Measurements from ENCODE around the gene GPS2.
A peak's percentile ranks its signal among the peaks of the same experiment; 100 is the strongest.
"Not testable (repeated sequence)": the region's sequence is repeated elsewhere in the genome, so short reads cannot be mapped to it uniquely, and the experiment has no call there.

The GPS2 gene

DNA sequence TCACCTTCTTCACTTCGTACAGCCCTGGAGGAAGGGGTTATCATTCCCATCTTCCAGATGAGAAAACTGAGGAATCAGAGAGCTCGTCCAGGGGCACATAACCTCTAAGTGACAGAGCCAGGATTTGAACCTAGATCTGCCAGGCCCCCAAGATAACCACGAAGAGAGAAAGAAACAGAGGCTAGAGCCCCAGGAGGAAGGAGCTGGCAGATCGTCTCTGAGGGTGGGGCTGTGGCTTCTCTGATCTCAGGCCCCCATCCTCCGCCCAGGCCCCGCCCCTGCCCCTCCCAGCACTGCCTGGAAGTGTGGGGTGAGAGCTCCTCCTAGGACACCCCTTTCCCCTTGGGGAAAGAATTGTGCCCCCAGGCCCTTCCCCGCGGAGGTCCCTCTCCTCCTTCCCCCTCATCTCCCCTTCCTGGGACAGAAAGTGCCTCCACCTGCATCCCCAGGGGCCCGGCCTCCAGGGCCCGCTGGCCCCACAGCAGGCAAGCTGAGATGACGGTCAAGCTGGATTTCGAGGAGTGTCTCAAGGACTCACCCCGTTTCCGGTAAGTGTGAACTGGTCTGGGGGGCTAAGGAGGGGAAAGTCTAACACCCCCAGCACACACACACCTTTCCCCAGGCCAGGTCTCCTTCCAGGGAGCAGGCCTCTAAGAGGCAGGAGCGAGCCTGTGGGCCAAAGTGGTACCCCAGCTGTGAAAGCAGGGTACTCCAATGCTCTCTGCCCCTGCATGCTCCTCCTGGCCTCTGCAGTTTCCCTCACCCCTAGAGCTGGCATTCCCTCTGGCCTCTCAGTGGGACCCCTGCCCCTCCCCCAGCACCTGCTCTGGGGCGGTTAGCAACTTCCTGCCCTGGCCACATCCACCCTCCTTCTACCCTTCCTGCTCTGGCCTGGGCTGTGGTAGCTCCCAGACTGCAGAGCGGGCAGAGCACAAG is 21.3 kb upstream of the GPS2 start, which contains the start of gene ACAP1:
Gene ACAP1, plus strand, starts transcription at position 290 of the 936 bp plus-strand sequence. Its CDS starts 206 bp downstream, at position 496.
- DNase-seq: peak; percentile 82

DNA sequence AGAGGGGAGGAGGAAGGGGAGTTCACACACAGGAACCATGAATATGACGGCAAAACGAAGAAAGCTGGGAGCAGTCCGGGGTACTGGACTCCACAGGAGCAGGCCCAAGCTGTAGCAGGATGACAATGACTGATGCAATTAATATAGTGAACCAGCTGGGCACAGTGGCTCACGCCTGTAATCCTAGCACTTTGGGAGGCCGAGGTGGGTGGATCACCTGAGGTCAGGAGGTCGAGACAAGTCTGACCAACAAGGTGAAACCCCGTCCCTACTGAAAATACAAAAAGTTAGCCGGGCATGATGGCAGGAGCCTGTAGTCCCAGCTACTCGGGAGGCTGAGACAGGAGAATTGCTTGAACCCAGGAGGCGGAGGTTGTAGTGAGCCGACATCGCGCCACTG is 20.6 kb upstream of the GPS2 start:
- not testable (repeated sequence) for DNase-seq

DNA sequence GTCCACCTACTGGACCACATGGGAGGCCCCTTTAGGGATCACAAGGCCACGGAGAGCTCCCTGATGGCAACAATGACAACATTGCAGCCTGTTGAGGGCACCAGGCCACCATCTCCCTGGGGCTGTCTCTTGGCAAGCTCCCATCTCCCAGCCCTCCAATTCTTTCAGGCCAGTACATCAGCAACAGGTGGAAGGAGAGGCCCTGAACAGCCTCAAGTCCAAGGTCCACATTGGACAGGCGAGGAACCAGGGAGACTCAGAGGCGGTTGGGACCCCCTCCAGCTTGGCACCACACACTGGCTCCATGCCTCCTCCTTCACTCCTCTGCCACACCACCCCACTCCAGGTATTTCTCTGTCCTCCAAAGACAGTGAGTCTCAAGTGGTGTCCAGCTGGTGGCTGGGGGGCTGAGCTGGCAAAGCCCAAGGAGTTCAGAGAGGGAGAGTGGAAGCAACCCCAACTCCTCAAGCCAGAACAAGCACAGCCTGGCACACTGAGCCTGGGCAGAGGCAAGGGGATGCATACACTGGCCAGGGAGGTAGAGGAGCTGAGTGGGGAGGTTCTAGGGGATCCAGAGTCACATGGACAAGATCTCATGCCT is 19.9 kb upstream of the GPS2 start:
- DNase-seq: no peak

DNA sequence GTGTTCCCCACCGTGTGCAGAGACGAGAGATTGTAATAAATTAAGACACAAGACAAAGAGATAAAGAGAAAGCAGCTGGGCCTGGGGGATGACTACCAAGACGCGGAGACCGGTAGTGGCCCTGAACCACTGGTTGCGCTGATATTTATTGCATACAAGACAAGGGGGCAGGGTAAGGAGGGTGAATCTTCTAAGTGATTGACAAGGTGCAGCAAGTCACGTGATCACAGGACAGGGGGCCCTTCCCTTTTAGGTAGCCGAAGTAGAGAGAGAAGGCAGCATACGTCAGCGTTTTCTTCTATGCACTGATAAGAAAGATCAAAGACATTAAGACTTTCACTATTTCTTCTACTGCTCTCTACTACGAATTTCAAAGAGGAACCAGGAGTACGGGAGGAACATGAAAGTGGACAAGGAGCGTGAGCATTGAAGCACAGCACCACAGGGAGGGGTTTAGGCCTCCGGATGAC is 17.5 kb upstream of the GPS2 start:
- DNase-seq: not testable (repeated sequence)

DNA sequence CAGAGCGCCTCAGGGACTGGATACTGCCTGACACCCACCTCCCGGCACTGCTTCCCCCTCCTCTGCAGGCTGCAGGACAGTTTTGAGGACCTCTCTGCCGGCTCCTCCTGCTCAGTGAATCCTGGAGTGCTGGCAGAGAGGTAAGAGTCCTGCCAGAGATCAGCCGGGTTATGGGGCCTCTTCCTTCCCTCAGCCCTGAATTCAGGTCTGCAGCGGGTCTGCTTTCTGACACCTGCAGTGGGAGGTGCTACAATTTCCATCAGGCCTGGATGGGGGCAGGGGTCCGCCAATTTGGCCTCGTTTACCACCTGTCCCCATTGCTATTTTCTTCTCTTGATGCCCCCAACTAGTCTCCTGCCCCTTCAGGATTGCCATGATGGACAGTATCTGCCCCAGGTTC is 17.0 kb upstream of the GPS2 start:
- no peak for DNase-seq

DNA sequence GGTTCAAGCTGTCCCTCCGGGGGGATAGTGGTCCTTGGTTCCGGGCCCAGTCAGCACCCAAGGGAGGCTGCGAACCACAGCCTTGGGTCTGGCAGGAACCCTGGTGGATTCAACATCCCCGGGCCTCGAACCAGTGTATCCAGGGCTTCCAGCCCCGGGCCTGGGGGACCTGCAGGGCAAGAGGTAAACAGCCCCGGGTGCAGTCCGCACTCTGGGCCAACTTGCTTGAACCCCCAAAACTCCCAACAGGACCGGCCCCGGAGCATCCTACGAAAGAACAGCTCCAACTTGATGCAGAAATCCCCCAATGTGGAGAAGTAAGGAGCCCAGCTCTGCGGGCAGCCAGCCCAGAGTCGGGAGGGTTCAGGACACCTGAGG is 15.5 kb upstream of the GPS2 start:
- no peak for DNase-seq

DNA sequence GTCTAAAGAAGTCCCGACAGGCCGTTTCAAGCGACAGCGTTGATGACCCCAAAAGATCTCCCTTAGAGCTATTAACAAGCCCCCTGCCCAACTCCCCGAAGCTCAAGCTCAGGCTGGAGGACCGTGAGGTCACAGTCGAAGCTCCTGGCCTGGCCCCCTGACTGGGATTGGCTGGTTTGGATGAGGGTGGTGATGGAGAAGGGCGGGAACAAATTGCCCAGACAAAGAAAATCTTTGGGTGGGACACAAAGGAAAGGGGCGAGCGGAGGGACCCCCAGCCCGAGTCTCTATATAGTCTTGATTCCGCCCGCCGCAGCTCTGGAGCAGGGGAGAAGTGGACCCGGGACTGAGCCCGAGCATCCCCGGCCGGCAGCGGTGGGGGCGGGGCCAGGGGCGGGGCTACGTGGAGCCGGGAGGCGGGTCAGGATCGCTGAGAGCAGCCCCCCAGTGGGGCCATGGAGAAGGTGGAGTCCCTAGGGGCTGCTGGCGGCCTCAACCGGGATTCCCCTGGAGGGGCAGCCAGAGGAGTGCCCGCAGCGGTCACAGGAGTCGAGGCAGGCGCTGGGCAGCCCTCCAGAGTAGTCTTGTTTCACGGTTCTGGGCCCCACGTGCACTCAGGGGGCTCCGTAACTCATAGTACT is 15.0 kb upstream of the GPS2 start:
- DNase-seq: peak; percentile 72 to 76

DNA sequence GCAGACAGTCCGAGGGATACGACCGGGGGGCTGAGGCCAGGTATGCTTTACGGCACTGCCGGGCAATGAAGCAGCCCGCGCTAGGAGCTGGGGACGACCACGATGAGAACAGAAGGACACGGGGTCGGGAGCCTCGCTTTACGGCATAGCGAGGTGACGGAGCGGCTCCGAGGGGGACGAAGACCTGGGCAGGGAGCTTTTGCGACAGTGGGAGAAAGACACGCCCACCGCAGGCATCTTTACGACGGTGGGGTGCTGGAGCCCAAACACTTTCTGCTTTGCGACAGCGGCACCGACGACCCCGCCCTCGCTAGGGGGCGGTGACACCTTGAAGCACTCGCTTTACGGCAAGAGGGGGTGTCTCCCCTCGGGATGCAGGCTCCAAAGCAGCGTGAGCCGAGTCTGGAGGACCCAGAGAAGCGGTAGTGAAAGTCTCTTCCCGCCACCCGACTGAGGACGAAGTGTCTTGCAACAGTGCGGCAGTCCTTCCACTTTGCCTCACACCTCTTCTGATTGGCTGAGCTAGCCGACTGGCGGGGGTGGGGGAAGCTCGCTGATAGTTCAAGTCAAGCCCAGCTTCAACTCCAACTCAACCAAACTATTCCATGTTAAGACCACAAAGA is 14.3 kb upstream of the GPS2 start:
- peak; percentile 90 to 96 for DNase-seq

DNA sequence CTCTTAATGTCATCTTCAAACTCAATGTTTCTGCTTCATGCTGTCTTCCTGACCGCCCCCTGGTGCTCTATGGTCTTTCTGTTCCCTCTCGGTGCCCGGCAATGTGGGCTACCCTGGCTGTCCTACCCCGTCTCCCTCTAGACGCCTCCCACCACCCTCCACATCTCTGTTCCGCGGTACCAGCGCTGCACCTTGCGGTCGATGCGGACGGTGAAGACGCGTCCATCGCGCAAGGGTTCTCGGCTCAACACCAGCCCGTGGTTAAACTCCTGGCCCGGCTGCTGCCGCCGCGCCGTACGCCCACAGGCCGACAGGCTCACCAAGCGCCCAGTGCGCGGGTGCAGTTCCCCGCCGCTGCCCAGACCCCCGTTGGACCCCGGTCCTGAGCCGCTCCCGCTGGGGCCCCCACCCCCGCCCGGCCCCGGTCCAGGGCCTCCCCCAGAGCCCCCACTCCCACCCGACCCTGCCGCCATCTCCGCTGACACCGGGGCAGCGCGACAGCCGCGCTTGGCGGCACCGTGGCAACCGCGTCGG is 13.7 kb upstream of the GPS2 start, which contains the start of gene NEURL4:
Gene NEURL4, minus strand, starts transcription at position 496 of the 534 bp plus-strand sequence. Its CDS starts 23 bp downstream, at position 473.
- DNase-seq: no peak

DNA sequence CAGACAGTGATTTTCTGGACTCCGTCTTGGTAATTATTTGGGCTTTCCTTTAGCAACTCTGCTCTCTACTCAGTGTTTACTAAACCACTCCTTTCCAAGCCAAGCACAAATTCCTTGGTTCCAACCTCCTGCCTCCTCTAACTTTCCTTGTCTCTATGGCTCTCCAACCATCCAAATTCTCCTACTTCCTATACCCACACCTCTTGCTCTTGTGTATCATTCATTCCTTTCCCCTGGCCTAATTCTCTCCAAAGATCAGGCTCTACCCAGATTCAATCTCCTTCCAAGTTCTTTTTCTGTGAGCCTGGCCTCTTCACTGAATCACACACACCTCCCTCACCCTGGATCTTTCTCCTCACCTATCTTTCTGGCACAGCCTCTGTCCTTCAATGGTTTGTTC is 12.8 kb upstream of the GPS2 start:
- no peak for DNase-seq

DNA sequence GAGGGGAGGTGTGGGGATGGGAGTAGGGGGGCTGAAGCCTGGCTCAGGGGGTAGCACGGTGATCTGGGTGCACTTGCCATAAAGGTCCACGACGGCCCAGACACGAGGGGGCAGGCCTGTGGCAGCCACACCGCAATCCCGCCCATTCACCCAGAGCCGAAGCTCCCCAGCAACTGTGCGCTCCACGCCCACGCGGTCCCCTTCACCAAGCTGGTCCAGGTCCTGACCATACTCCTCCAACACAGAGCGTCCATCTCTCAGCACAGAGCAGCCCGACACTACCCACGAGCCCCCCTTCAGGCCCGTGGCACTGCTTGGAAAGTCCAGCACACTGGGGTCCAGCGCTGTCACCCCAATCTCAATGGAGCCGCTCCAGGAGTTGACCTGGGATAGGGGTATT is 12.3 kb upstream of the GPS2 start:
- no peak for DNase-seq

DNA sequence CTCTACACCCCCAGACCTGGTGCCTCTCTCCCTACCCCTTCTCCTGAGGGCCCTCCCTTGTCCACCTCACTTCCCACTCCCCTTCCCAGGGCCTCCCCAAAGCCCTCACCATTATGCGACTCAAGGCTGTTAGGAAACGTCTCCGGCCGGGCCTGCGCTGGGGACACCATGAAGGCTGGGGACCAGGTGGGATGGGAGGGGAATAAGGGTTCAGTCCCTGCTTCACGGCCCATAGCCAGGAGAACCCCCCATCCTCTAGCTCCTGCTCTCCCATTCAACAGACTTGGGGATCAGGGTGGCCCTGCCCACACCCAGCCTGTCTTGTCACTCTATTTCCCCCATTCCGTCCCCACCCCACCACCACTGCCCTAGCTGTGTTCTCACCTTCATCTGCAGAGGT is 11.9 kb upstream of the GPS2 start:
- DNase-seq: no peak

DNA sequence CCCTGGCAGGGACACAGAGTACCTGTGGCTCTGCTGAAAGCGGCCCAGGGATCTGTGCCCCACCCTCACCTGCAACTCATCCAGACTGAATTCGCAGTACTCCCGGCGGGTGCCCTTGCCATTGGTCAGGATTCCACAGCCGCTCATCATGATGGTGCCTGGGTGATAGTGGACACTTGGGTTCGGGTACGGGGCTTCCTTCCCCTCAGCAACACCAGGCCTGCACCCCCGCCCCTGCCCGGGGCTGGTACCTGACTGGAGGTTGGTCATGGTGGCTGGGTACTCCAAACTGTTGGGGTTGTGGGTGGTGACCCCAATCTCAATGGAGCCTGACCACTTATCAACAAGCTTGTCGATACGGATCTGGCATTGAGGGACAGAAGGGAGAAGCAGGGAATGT is 11.0 kb upstream of the GPS2 start:
- no peak for DNase-seq

DNA sequence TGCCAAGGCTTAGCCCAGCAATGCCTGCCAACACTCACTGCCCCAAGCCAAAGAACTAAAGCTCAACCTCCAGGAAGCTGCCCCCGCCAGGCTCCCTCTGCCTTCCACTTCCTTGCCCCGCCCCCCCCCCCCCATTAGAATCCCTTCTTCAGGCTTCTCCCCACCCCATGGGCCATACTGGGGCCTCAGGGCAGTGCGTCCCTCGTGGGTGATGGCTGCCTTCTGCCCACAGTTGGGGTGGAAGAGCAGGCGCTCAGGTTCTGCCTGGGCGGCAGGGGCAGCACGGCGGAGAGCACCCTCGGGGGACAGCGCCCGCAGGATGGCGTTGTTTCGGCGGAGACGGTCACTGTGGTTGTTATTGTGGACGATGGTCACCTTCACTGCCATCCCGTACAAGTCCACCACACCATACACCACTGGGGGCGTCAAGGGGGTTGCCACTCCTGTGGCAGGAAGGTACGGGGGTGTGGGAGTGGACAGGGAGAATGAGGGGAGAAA is 9.9 kb upstream of the GPS2 start:
- DNase-seq: no peak

DNA sequence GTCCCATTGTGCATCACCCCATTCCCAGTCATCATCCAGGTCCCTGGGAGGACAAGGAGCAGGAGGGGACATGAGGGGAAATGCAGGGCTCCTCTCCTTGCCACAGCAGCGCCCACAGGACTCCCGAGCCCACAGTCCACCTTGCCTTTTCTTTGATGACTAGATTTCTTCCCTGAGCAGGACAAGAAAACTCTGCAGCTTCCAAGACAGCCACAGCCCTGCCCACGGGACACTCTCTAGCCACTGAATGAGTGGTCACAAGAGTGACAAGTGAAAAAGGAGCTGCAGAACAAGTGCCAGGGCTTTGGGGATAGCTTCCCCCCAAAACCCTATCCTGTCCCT is 9.2 kb upstream of the GPS2 start:
- DNase-seq: no peak

DNA sequence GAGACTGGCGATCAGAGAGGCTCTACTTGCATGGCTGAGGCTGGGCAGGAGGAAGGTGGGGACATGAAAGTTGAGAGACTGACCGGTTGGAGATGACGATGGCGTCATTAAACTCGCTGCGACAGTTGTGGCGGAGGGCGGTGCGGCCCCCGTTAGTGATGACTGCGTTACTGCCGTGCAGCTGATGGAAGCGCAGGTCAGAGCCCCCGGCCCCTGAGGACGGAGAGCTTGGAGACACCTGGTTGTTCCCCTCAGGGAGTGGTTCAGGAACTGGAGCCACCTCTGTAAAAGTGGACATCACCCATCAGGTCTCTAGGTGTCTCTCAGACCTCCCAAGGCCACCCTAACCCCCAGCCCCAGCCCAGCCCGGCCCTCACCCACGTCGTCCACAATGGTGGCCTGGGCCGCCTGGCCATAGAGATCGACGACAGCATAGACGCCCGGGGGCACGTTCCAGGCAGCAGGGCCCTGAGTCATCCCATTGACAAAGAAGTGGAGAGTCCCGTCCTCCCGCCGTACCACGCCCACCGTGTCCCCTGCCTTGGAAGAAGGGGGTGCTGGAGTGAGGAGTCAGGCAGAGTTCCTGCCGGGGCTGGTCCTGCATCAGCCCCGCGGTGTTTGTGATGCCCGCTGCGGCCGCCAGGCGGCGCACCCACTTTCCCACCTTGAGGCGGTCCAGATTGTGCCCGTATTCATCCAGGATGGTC is 8.7 kb upstream of the GPS2 start:
- peak; percentile 45 to 63 for DNase-seq

DNA sequence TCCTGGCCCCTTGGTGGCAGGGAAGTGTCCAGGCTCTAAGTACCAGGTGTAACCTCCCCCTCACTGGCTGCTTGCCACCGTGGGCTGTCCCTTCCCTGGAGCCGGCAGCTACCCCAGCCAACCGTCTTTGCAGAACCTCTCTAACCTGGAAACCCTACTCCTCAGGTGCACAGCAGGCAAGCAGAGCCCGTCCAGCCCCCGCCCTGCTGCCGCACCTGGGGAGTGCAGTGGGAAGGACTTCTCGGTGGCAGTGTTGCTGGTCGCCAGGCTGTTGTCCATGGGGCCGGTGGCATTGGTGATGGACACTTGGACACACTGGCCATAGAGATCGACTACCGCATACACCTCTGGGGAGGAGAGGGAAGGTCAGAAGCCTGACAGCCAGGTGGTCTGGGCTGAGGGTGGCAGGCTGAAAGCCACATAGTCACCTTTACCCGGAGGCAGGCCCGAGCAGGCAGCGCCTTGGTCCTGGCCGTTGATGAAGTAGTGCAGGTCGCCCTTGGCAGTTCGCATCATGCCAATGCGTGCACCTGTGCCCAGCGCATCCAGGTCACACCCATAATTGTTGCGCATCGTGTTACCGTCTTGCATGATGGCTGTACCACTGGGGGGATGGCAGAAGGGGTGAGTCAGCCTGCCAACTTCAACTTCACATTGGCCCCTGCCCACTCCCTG is 7.5 kb upstream of the GPS2 start:
- no peak for DNase-seq

DNA sequence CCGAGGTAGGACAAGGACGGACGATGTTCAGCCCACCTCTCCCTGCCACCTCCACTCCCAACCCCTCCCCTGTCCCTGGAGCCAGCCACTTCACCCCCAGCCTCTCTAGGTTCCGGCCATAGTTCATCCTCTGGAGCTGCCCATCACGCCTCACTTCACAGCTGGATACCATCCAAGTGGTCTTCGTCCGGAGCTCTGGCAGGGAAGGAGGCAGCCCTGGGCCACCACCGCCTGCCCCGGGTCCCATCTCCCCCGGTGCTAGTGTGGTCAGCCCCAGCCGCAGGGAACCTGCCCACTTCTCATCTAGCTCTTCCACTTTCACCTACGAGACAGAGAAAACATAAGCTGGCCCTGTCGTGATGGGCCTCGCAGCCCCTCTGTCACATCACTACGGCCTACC is 6.3 kb upstream of the GPS2 start:
- no peak for DNase-seq

DNA sequence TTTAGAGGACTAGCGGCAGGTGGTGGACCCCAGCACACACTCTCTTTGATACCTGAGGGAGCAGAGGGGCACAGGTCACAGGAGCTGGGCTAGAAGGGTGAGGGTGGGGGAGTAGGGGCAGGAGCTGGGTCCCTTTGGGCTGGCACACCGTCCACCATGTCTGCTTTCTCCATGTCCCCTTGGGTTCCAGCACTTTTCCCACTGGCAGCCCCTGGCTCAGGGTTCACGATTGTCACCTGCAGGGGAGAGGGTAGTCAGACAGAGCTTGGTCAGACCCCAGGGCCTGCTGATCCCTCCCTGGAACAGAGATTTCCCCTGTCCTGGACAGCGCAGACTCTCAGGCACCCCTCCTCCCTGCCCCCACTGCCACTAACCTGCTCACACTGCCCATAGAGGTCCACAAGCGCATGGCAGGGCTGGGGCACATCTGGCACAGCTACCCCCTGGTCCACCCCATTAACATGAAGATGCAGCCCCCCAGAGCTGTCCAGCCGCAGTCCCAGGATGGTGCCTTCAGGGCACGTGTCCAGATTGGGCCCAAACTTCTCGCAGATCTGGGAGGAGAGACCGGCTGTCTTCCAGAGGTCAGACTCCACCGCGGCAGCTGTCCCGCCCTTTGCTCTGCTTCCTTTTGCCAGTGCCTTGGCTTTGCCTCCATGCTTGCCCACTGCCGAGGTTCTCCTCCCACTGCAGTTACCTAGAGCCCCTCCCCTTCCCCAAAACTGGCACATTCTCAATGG is 3.1 kb upstream of the GPS2 start:
- no peak for DNase-seq

DNA sequence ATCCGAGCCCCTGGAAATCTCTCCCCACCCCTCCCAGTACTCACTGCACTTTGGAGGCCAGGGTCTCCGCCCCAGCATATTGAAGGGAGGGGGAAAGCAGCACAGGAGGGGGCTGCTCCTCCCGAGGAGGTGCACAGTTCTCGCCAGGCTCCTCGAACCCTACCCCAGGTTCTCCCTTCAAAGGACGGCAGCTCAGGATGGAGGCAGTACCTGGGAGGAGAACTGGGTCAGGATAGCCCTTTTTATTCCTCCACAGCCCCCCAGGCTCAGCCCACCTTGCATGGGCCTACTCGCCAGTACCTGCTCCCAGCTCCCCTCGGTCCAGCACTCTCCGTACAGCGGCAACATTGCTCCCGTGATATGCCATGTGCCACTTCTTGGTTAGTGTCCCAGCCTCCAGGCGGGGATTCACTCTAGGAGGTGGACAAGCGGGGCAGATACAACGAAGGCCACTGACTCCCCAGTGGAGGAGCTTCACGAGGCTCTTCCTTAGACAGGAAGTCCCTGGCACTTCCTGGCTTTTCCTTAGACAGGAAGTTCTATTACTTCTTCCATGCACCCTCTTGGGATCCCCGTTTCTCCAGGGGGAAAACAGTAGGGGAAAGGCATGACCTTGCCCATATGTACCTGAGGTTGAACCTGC is 2.1 kb upstream of the GPS2 start:
- DNase-seq: no peak
